SK-N-SH (cell line): ENCODE results near the gene CSTB. TPM values are rescaled to one million over a fixed set of nuclear protein-coding genes. Genes with fewer than 3 reads are reported as not detected.

ENCODE experiments used
- CTCF ChIA-PET: fragments of 300-600, 350-600 bp; formaldehyde crosslinking; extraction: SDS; loops from one replicate; lab custom pipeline; 2021; lab: Yijun Ruan, JAX
- POLR2A ChIA-PET: fragments of 350-600 bp; sonication (Branson Sonifier 250); formaldehyde crosslinking; extraction: SDS; loops from one replicate; lab custom pipeline; 2020; ENCODE audit warnings: antibody characterized with exemption, inconsistent platforms; lab: Yijun Ruan, JAX
- DNase-seq: peaks from one replicate; pipeline ENCODE4 v3.0.0; 2012
- H2AFZ ChIP-seq: fragments of 200-600 bp; sonication (generic); 2 replicates; pipeline ENCODE4 v1.8.1; 2016; ENCODE audit warnings: antibody characterized with exemption, mild to moderate bottlenecking, low read depth
- H3F3A ChIP-seq: fragments of 200-600 bp; sonication (generic); replicated peaks from 2 replicates; pipeline ENCODE3; 2016; ENCODE audit warnings: antibody characterized with exemption, mild to moderate bottlenecking; ENCODE audit not compliant: insufficient read depth
- H3K27ac ChIP-seq, 2 experiments: fragments of 200-500 bp in 1 of 2; fragments of 200-600 bp in 1 of 2; sonication (Bioruptor generic) in 1 of 2; sonication (generic), shearing (Covaris generic) in 1 of 2; 2 replicates each; pipeline versions ENCODE4 v1.5.1 to v1.6.1; 2014 to 2016; ENCODE audit warnings: low read depth in 2 of 2, inconsistent platforms in 1 of 2, low read length in 1 of 2, mild to moderate bottlenecking in 1 of 2, mixed read lengths in 1 of 2
- H3K27me3 ChIP-seq: fragments of 200-600 bp; sonication (generic), shearing (Covaris generic); 2 replicates; pipeline ENCODE4 v1.6.1; 2016; ENCODE audit warnings: mixed run types; ENCODE audit not compliant: insufficient read depth
- H3K36me3 ChIP-seq, 2 experiments: fragments of 200-500 bp in 1 of 2; fragments of 200-600 bp in 1 of 2; sonication (Bioruptor generic) in 1 of 2; sonication (generic) in 1 of 2; replicated peaks in 1 of 2; 2 replicates each; pipeline versions ENCODE3 to v1.5.1; 2014 to 2016; ENCODE audit warnings: low read length in 1 of 2, mild to moderate bottlenecking in 1 of 2; ENCODE audit not compliant: insufficient read depth in 2 of 2, control insufficient read depth in 1 of 2
- H3K4me1 ChIP-seq, 2 experiments: fragments of 200-500 bp in 1 of 2; fragments of 200-600 bp in 1 of 2; sonication (Bioruptor generic) in 1 of 2; sonication (generic), shearing (Covaris generic) in 1 of 2; 2 replicates each; pipeline versions ENCODE4 v1.5.1 to v1.6.1; 2014 to 2016; ENCODE audit warnings: low read depth in 1 of 2, low read length in 1 of 2, mixed run types in 1 of 2; ENCODE audit not compliant: insufficient read depth in 2 of 2, control insufficient read depth in 1 of 2
- H3K4me2 ChIP-seq: fragments of 200-600 bp; sonication (generic), shearing (Covaris generic); 2 replicates; pipeline ENCODE4 v1.6.1; 2017; ENCODE audit warnings: mixed run types
- H3K4me3 ChIP-seq, 2 experiments: fragments of 200-500 bp in 1 of 2; fragments of 200-600 bp in 1 of 2; sonication (Bioruptor generic) in 1 of 2; sonication (generic), shearing (Covaris generic) in 1 of 2; 2 replicates each; pipeline versions ENCODE4 v1.5.1 to v1.8.1; 2014 to 2016; ENCODE audit warnings: low read depth in 2 of 2, inconsistent platforms in 1 of 2, low read length in 1 of 2, mild to moderate bottlenecking in 1 of 2, mixed read lengths in 1 of 2, moderate library complexity in 1 of 2
- H3K79me2 ChIP-seq: fragments of 200-600 bp; sonication (generic); 2 replicates; pipeline ENCODE4 v1.8.1; 2017; ENCODE audit warnings: mild to moderate bottlenecking; ENCODE audit not compliant: insufficient read depth
- H3K9ac ChIP-seq: fragments of 200-600 bp; sonication (generic); 2 replicates; pipeline ENCODE4 v1.6.1; 2017; ENCODE audit warnings: mixed run types
- H3K9me2 ChIP-seq: fragments of 200-600 bp; sonication (generic); 2 replicates; pipeline ENCODE4 v1.6.1; 2017; ENCODE audit warnings: mixed run types
- H3K9me3 ChIP-seq: fragments of 200-600 bp; sonication (generic); 2 replicates; pipeline ENCODE4 v1.6.1; 2017; ENCODE audit warnings: mixed run types, mild to moderate bottlenecking, moderate library complexity
- H4K20me1 ChIP-seq: fragments of 200-600 bp; sonication (generic); 2 replicates; pipeline ENCODE4 v1.6.1; 2017; ENCODE audit warnings: mild to moderate bottlenecking, mixed run types; ENCODE audit not compliant: insufficient read depth
- CHD2 ChIP-seq: fragments of 150-350 bp; IDR thresholded peaks from 2 replicates; pipeline ENCODE4 v1.6.1; 2018; ENCODE audit warnings: low read length; ENCODE audit not compliant: partially characterized antibody
- ELF1 ChIP-seq: IDR thresholded peaks from 2 replicates; pipeline ENCODE4 v1.4.0; 2012
- EZH2phosphoT487 ChIP-seq: fragments of 200-600 bp; sonication (generic); IDR thresholded peaks from 2 replicates; pipeline ENCODE4 v1.6.1; 2017; ENCODE audit warnings: low read depth, mixed run types, mild to moderate bottlenecking, antibody characterized with exemption, moderate library complexity, borderline replicate concordance
- FOXJ3 ChIP-seq: sonication (generic); formaldehyde crosslinking; IDR thresholded peaks from 2 replicates; pipeline ENCODE4 v1.5.1; 2020; ENCODE audit warnings: mild to moderate bottlenecking, missing genetic modification reagents
- FOXM1 ChIP-seq: IDR thresholded peaks from 2 replicates; pipeline ENCODE4 v1.4.0; 2012; ENCODE audit warnings: low read depth, mild to moderate bottlenecking
- JUND ChIP-seq: IDR thresholded peaks from 2 replicates; pipeline ENCODE4 v1.4.0; 2012
- MXI1 ChIP-seq: IDR thresholded peaks from 2 replicates; pipeline ENCODE4 v1.6.1; 2012; ENCODE audit warnings: mild to moderate bottlenecking, low read depth, low read length, improper control_type of control experiment
- NRF1 ChIP-seq: IDR thresholded peaks from 2 replicates; pipeline ENCODE4 v1.6.1; 2012; ENCODE audit warnings: low read depth, mild to moderate bottlenecking, low read length
- POLR2AphosphoS5 ChIP-seq: IDR thresholded peaks from 2 replicates; pipeline ENCODE4 v1.6.1; 2012; ENCODE audit warnings: low read depth, low read length
- RAD21 ChIP-seq: IDR thresholded peaks from 2 replicates; pipeline ENCODE4 v1.6.1; 2012; ENCODE audit warnings: mild to moderate bottlenecking, low read length
- RFX5 ChIP-seq: IDR thresholded peaks from 2 replicates; pipeline ENCODE4 v1.6.1; 2012; ENCODE audit warnings: mild to moderate bottlenecking, improper control_type of control experiment, low read length
- SIN3A ChIP-seq: IDR thresholded peaks from 2 replicates; pipeline ENCODE4 v1.6.1; 2012; ENCODE audit warnings: low read depth, mild to moderate bottlenecking, low read length, moderate library complexity, borderline replicate concordance
- SMC3 ChIP-seq: IDR thresholded peaks from 2 replicates; pipeline ENCODE4 v1.6.1; 2012; ENCODE audit warnings: low read depth, low read length, improper control_type of control experiment
- TCF12 ChIP-seq: IDR thresholded peaks from 2 replicates; pipeline ENCODE4 v1.4.0; 2012
- WGBS: methylation state at CpG from one replicate; pipeline ENCODE4 v1.1.6; 2017; ENCODE audit warnings: low lambda C conversion rate; 5-methylcytosine and 5-hydroxymethylcytosine counted together
- polyA plus RNA-seq, 3 experiments: library from polyadenylated mRNA; depleted of rRNA; stranded (reverse); fragments of >200 nt; gene quantifications; 2 replicates each; pipeline ENCODE4 v1.2.3, GENCODE V29; 2012
- TF ChIP-seq, protein P1 (sequence below): fragments of 150-350 bp; IDR thresholded peaks from 2 replicates; pipeline ENCODE4 v1.6.1; 2017; ENCODE audit warnings: antibody characterized with exemption, low read length, low read depth, borderline replicate concordance
- TF ChIP-seq, protein P2 (sequence below): IDR thresholded peaks from 2 replicates; pipeline ENCODE4 v1.4.0; 2012; ENCODE audit warnings: low read depth, borderline replicate concordance
- TF ChIP-seq, protein P3 (sequence below): fragments of 200-600 bp; sonication (generic); IDR thresholded peaks from 2 replicates; pipeline ENCODE4 v1.6.1; 2017; ENCODE audit warnings: antibody characterized with exemption, mild to moderate bottlenecking, moderate library complexity
- TF ChIP-seq, protein P4 (sequence below): IDR thresholded peaks from 2 replicates; pipeline ENCODE4; 2012
- TF ChIP-seq, protein P5 (sequence below): IDR thresholded peaks from 2 replicates; pipeline ENCODE4 v1.6.1; 2012; ENCODE audit warnings: mild to moderate bottlenecking, low read depth, low read length, moderate library complexity

The CSTB gene
- polyA plus RNA-seq, 1 of the 3 experiments (the other 2 are of a cell fraction): 101 TPM

DNA sequence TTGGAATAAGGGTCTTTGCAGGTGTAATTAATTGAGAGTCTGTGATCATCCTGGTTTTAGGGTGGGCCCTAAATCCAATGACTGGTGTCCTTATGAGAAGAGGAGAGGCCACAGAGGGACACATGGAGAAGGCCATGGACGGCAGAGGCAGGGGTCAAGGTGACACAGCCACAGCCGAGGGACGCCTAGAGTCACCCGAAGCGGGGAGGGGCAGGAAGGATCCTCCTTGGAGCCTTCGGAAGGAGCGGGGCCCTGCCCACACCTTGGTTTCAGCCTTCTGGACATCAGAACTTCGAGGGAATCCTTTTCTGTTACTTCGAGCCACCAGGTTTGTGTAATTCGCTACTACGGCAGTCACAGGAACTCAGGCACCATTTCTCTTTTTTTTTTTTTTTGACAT is 44.4 kb upstream of the CSTB start:
- no peak for DNase-seq
- Histone ChIP-seq H3F3A (no peaks in the 10 kb centered on the region), H4K20me1 (no peaks in the 10 kb centered on the region), H2AFZ (no peak overlapping the region), H3K36me3 (no peaks in the 10 kb centered on the region), H3K4me1 (peaks cover 0 to 5% of the 10 kb centered on the region in 2 experiments; a peak in 1 of 4 replicates), H3K4me2 (no peak overlapping the region), H3K27ac (no peak overlapping the region), H3K9me3 (no peaks in the 10 kb centered on the region), H3K4me3 (no peak overlapping the region), H3K9me2 (no peaks in the 10 kb centered on the region), H3K9ac (no peak overlapping the region), H3K79me2 (no peaks in the 10 kb centered on the region), H3K27me3 (no peaks in the 10 kb centered on the region)
- 74% methylated on average over 9 of the region's 11 CpGs for WGBS
- TF ChIP-seq RFX5 (no peak), SMC3 (no peak), NRF1 (no peak), POLR2AphosphoS5 (no peak), RAD21 (no peak), EZH2phosphoT487 (no peak), SIN3A (no peak), CHD2 (no peak), FOXM1 (no peak), MXI1 (no peak), TCF12 (no peak), JUND (no peak), FOXJ3 (no peak), ELF1 (no peak)
- TF ChIP-seq, protein P1, sequence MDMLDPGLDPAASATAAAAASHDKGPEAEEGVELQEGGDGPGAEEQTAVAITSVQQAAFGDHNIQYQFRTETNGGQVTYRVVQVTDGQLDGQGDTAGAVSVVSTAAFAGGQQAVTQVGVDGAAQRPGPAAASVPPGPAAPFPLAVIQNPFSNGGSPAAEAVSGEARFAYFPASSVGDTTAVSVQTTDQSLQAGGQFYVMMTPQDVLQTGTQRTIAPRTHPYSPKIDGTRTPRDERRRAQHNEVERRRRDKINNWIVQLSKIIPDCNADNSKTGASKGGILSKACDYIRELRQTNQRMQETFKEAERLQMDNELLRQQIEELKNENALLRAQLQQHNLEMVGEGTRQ: no peak
- TF ChIP-seq, protein P2, sequence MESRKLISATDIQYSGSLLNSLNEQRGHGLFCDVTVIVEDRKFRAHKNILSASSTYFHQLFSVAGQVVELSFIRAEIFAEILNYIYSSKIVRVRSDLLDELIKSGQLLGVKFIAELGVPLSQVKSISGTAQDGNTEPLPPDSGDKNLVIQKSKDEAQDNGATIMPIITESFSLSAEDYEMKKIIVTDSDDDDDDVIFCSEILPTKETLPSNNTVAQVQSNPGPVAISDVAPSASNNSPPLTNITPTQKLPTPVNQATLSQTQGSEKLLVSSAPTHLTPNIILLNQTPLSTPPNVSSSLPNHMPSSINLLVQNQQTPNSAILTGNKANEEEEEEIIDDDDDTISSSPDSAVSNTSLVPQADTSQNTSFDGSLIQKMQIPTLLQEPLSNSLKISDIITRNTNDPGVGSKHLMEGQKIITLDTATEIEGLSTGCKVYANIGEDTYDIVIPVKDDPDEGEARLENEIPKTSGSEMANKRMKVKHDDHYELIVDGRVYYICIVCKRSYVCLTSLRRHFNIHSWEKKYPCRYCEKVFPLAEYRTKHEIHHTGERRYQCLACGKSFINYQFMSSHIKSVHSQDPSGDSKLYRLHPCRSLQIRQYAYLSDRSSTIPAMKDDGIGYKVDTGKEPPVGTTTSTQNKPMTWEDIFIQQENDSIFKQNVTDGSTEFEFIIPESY: no peak
- TF ChIP-seq, protein P3, sequence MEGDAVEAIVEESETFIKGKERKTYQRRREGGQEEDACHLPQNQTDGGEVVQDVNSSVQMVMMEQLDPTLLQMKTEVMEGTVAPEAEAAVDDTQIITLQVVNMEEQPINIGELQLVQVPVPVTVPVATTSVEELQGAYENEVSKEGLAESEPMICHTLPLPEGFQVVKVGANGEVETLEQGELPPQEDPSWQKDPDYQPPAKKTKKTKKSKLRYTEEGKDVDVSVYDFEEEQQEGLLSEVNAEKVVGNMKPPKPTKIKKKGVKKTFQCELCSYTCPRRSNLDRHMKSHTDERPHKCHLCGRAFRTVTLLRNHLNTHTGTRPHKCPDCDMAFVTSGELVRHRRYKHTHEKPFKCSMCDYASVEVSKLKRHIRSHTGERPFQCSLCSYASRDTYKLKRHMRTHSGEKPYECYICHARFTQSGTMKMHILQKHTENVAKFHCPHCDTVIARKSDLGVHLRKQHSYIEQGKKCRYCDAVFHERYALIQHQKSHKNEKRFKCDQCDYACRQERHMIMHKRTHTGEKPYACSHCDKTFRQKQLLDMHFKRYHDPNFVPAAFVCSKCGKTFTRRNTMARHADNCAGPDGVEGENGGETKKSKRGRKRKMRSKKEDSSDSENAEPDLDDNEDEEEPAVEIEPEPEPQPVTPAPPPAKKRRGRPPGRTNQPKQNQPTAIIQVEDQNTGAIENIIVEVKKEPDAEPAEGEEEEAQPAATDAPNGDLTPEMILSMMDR: no peak
- TF ChIP-seq, protein P4, sequence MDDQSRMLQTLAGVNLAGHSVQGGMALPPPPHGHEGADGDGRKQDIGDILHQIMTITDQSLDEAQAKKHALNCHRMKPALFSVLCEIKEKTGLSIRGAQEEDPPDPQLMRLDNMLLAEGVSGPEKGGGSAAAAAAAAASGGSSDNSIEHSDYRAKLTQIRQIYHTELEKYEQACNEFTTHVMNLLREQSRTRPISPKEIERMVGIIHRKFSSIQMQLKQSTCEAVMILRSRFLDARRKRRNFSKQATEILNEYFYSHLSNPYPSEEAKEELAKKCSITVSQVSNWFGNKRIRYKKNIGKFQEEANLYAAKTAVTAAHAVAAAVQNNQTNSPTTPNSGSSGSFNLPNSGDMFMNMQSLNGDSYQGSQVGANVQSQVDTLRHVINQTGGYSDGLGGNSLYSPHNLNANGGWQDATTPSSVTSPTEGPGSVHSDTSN: no peak
- TF ChIP-seq, protein P5, sequence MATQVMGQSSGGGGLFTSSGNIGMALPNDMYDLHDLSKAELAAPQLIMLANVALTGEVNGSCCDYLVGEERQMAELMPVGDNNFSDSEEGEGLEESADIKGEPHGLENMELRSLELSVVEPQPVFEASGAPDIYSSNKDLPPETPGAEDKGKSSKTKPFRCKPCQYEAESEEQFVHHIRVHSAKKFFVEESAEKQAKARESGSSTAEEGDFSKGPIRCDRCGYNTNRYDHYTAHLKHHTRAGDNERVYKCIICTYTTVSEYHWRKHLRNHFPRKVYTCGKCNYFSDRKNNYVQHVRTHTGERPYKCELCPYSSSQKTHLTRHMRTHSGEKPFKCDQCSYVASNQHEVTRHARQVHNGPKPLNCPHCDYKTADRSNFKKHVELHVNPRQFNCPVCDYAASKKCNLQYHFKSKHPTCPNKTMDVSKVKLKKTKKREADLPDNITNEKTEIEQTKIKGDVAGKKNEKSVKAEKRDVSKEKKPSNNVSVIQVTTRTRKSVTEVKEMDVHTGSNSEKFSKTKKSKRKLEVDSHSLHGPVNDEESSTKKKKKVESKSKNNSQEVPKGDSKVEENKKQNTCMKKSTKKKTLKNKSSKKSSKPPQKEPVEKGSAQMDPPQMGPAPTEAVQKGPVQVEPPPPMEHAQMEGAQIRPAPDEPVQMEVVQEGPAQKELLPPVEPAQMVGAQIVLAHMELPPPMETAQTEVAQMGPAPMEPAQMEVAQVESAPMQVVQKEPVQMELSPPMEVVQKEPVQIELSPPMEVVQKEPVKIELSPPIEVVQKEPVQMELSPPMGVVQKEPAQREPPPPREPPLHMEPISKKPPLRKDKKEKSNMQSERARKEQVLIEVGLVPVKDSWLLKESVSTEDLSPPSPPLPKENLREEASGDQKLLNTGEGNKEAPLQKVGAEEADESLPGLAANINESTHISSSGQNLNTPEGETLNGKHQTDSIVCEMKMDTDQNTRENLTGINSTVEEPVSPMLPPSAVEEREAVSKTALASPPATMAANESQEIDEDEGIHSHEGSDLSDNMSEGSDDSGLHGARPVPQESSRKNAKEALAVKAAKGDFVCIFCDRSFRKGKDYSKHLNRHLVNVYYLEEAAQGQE: no peak
- POLR2A ChIA-PET: no interaction called here
- CTCF ChIA-PET: interaction anchor here (1.5 kb wide), 1 partner anchor 40 kb away, joined by 3 read pairs; no protein-coding TSS in a partner anchor
